HG02642 (cell line): Measurements from ENCODE around the gene MAPK1IP1L.

Experiments
- ATAC-seq: cut with Tn5 transposase; IDR thresholded peaks from one replicate; pipeline ENCODE4 v1.9.1; 2021; ENCODE audit warnings: mild to moderate bottlenecking; ENCODE audit not compliant: unreplicated experiment, poor library complexity

Gene MAPK1IP1L

DNA sequence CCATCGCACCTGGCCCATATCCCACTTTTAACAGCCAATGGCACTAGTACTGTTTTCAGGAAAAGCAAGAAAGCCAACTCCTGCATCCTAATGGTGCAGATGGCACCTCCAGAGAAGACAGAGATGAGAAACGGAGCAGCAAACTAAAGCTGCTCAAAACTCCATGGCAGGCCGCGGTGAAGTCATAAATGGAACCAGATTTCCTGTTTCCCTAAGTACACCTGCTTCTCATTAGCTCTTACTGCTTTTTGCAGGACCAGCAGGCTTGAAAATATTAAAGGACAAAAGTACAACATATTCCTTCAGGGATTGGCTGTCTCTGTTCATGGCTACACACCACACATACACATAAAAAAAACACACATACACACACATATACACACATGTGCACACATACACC is 40.9 kb downstream of the MAPK1IP1L start:
- no peak for ATAC-seq

DNA sequence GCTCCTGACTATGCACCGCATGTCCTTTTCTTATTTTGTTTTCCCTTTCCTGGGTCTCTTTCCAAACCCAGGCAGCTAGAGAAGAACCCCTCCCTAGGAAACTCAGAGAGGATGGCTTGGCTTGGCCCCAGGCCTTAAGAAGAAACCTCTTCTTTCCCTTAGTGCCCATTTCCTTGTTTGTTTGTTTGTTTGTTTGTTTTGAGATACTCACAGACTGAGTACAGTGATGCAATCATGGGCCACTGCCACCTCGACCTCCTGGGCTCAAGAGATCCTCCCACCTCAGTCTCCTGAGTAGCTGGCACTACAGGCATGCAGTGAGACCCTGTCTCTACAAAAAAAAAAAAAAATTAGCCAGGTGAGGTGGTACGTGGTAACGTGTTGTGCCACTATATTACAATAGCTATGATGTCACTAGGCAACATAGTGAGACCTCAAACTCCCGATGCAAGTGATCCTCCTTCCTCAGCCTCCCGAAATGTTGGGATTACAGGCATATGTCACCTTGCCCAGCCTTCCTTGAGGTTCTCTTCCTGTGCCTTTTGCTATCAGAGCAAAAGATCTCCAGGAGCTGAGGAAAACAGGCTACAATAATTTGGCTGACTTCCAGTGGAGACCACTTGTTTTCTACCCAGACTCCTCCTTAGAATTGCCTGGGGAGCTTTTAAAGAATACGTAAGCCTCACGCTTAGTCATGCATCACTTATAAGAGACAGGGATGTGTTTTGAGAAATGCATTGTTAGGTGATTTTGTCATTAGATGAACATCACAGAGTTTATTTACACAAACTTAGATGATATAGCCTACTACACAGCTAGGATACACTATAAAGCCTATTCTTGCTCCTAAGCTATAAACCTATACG is 43.1 kb downstream of the MAPK1IP1L start:
- no peak for ATAC-seq

DNA sequence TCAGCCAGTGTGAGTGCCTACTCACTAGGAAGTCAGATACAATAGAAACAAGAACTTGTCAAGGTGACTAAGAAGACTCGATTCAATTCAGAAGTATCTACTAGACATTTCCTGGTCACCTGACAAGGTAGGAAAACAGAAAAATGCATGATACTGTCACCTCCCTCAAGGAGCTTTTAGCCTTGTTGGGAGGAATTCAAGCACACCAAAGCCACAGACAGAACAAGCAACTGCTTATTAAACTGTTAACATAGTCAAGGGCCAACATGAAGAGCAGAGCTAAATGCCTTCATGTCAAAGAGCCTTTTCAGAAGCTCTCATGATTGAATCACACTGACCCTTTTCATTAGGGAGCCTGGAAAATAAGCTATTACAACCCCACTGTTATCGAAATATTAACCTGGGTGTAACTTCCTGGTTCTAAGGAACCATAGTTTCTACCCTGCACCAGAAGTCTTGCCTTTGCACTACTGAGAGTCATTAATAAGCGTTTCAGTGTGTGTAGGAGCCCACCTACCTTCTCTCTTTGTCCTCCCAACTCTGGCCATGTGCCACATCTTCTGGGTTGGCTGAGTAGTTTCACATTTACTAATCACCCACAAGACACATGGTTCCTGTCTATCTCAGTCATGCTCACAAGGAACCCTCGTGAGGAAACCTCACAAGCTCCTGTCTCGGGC is 46.6 kb downstream of the MAPK1IP1L start:
- peak; percentile 67 for ATAC-seq

DNA sequence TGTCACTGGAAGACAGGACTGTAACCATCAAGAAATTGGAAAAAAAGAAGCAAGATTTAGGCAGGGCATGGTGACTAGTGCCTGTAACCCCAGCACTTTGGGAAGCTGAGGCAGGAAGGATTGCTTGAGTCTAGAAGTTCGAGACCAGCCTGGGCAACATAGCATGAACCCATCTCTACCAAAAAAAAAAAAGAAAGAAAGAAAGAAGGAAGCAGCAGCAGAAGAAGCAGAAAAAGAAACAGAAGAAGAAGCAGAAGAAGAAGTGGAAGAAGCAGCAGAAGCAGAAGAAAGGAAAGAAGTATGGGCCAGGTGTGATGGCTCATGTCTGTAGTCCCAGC is 47.1 kb downstream of the MAPK1IP1L start:
- no peak for ATAC-seq

DNA sequence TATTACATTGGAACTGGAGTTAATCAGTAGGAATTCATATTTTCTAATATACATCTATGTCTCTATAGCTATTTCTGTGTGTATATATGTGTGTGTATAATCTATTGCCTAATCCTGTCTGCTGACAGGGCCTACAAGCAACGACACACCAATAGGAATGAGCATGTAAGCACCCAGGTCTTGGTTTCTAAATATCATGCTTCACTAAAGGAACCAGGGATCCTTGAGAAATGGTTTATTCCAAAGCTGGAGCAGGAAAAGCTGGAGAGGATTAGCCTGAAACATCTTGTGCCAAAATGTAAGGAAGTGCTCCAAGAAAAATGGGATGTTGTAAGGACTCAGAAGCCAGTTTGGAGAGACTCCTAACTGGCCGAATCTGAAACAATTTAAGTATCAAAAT is 48.3 kb downstream of the MAPK1IP1L start:
- ATAC-seq: no peak

DNA sequence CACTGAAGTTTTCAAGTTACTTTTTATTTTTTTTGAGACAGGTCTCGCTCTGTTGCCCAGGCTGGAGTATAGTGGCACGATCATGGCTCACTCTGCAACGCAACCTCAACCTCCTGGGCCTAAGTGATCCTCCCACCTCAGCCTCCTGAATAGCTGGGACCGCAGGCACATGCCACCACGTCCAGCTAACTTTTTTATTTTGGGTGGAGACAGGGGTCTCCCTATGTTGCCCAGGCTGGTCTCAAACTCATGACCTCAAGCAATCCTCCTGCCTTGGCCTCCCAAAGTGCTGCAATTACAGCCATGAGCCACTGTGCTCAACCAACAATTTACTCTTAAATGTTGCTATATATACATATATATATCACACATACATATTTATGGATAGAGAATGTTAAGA is 50.3 kb downstream of the MAPK1IP1L start:
- no peak for ATAC-seq

DNA sequence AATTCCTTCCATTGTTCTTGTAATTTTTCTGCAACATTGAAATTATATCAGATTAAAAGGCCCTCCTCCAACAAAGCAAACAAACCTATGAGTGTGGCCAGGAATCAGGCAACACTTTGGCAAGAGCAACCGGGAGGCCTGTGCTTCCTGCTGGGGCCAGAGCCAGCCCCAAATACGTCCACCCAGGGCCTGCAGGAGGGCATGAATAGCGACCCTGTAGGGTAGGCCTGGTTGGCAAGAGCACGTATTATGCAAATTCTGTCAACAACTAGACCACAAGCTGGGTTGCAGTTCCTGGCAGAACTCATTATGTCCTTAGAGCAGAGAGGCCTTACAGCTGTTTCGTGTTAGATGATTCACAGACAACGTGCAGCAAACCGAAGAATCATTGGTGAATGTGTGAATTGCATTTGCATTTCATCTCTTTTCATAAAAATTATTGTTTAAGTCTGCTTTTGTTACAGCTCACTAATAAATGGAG is 50.7 kb downstream of the MAPK1IP1L start:
- ATAC-seq: peak; percentile 70

- ATAC-seq: peak; percentile 45
Measured at GRCh38 chr14:55103005-55103640, 51.7 kb downstream of the MAPK1IP1L start.

GRCh38 chr14:55103971-55104954 is 52.8 kb downstream of the MAPK1IP1L start:
- no peak for ATAC-seq

DNA sequence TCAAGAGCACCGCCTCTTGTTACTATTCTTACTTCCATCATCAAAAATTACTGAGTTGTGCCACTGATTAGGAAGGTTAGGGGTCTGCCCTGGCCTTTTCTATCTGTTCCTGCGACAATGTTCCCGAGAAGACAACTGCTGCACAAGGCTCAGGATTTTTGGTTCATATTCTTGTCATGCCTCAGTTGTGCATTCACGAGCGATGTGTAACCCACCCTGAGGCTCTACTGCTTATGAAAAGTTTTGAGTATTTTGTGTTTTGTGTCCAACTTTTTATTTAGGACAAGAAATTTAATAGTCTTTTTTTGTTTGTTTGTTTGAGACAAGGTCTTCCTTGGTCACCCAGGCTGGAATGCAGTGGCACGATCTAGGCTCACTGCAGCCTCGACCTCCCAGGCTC is 54.5 kb downstream of the MAPK1IP1L start:
- ATAC-seq: no peak

- ATAC-seq: no peak
Measured at GRCh38 chr14:55107766-55108554, 56.5 kb downstream of the MAPK1IP1L start.

- no peak for ATAC-seq
Measured at GRCh38 chr14:55109836-55110235, 58.4 kb downstream of the MAPK1IP1L start.

DNA sequence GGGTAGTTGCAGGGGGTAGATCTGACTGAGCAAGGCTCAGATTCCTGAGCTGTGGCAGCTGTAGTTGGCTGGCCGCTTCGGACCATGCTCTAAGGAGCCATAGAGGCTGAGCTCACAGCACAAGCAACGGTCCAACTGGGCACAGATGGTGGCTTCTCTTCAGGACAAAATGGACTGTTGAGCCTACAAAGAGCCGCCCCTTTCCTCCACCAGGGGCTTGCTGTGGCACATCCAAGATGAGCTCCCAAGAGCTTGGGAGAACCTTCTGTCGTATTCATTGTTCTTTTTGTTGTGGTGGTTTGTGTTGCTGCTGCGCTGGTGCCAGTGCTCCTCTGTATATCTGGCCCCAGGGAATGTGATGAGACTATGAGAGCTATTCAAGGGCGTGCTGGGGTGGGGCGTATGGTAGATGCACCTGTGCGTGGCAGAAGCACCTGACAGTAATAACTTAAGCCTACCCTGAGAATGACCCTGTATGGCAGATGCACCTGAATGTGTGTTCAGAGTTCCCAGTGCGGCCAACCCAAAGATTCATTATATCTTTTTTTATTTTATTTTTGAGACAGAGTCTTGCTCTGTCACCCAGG is 59.8 kb downstream of the MAPK1IP1L start:
- no peak for ATAC-seq

- ATAC-seq: no peak
Measured at GRCh38 chr14:55114720-55115119, 63.3 kb downstream of the MAPK1IP1L start.

DNA sequence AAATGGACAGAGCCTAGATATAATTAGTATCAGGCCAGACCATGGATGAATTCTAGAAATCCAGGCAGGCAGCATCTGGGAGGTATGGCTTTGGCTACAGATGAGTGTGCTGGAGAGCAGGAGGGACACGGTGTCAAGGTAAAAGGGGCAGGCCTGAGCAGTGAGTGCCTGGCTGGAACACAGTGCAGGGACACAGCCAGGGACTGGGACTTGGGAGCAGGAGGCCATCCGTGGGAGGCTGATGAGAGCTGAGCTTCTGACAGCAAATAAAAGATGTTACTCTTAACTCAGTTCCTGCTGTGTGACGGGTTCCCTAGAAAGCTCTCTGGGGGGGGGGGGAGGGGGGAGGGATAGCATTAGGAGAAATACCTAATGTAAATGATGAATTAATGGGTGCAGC is 64.0 kb downstream of the MAPK1IP1L start:
- ATAC-seq: no peak

- no peak for ATAC-seq
Measured at GRCh38 chr14:55115861-55116245, 64.4 kb downstream of the MAPK1IP1L start.

- no peak for ATAC-seq
Measured at GRCh38 chr14:55116246-55117030, 65.0 kb downstream of the MAPK1IP1L start.

- ATAC-seq: no peak
Measured at GRCh38 chr14:55117803-55118441, 66.5 kb downstream of the MAPK1IP1L start.
